Mesenchymal stem cell (in vitro differentiated cells and primary cell): ENCODE data around the gene SOX21.

Experiments
- DNase-seq: peaks from one replicate; pipeline ENCODE4 v3.0.0-alpha.2; 2013
- H2AFZ ChIP-seq: one replicate; pipeline ENCODE4 v1.6.1; 2013; ENCODE audit warnings: low read depth, mild to moderate bottlenecking, control low read depth, inconsistent platforms, low read length, moderate library complexity
- H2AK5ac ChIP-seq: 2 replicates; pipeline ENCODE4 v1.6.1; 2013; ENCODE audit warnings: low read length, moderate library complexity, mild to moderate bottlenecking, inconsistent platforms; ENCODE audit not compliant: severe bottlenecking
- H2BK120ac ChIP-seq: one replicate; pipeline ENCODE4 v1.6.1; 2013; ENCODE audit warnings: low read depth, mild to moderate bottlenecking, inconsistent platforms, low read length, moderate library complexity
- H2BK12ac ChIP-seq, 2 experiments: one replicate each; pipeline ENCODE4 v1.6.1; 2013; ENCODE audit warnings: inconsistent platforms in 2 of 2, low read length in 2 of 2, mild to moderate bottlenecking in 2 of 2, moderate library complexity in 2 of 2, control low read depth in 1 of 2
- H2BK15ac ChIP-seq: one replicate; pipeline ENCODE4 v1.6.1; 2013; ENCODE audit warnings: mild to moderate bottlenecking, low read depth, inconsistent platforms; ENCODE audit not compliant: poor library complexity, severe bottlenecking
- H2BK5ac ChIP-seq: 2 replicates; pipeline ENCODE4 v1.6.1; 2013; ENCODE audit warnings: low read depth, mild to moderate bottlenecking, low read length, control low read depth, inconsistent platforms; ENCODE audit not compliant: poor library complexity, severe bottlenecking
- H3K14ac ChIP-seq, 2 experiments: one replicate each; pipeline ENCODE4 v1.6.1; 2013; ENCODE audit warnings: inconsistent platforms in 2 of 2, low read length in 2 of 2, control low read depth in 1 of 2, mild to moderate bottlenecking in 1 of 2, moderate library complexity in 1 of 2
- H3K18ac ChIP-seq, 2 experiments: one replicate each; pipeline ENCODE4 v1.6.1; 2013; ENCODE audit warnings: inconsistent platforms in 2 of 2, low read length in 2 of 2, control low read depth in 1 of 2, low read depth in 1 of 2, mild to moderate bottlenecking in 1 of 2
- H3K23ac ChIP-seq, 2 experiments: one replicate each; pipeline ENCODE4 v1.6.1; 2013; ENCODE audit warnings: inconsistent platforms in 2 of 2, low read length in 2 of 2, mild to moderate bottlenecking in 2 of 2, moderate library complexity in 2 of 2, control low read depth in 1 of 2
- H3K27ac ChIP-seq: 2 replicates; pipeline ENCODE4 v1.5.1; 2013; ENCODE audit warnings: mild to moderate bottlenecking, moderate library complexity, low read length, control low read depth, inconsistent platforms; ENCODE audit not compliant: poor library complexity, severe bottlenecking
- H3K27me3 ChIP-seq, 2 experiments: 2 replicates each; pipeline versions ENCODE4 v1.6.1 to v1.7.0; 2013; ENCODE audit warnings: low read length in 2 of 2, mild to moderate bottlenecking in 2 of 2, moderate library complexity in 2 of 2, control low read depth in 1 of 2, inconsistent platforms in 1 of 2; ENCODE audit not compliant: control insufficient read depth in 1 of 2, insufficient read depth in 1 of 2
- H3K36me3 ChIP-seq, 2 experiments: 2 replicates each; pipeline versions ENCODE4 v1.6.1 to v1.7.0; 2013; ENCODE audit warnings: low read length in 2 of 2, control low read depth in 1 of 2, inconsistent platforms in 1 of 2, low read depth in 1 of 2, mild to moderate bottlenecking in 1 of 2; ENCODE audit not compliant: insufficient read depth in 2 of 2, control insufficient read depth in 1 of 2
- H3K4ac ChIP-seq, 2 experiments: one replicate each; pipeline ENCODE4 v1.6.1; 2013; ENCODE audit warnings: inconsistent platforms in 2 of 2, low read length in 2 of 2, mild to moderate bottlenecking in 2 of 2, moderate library complexity in 2 of 2, control low read depth in 1 of 2, low read depth in 1 of 2
- H3K4me1 ChIP-seq: 2 replicates; pipeline ENCODE4 v1.6.1; 2013; ENCODE audit warnings: low read depth, low read length, control low read depth; ENCODE audit not compliant: control insufficient read depth, insufficient read depth
- H3K4me2 ChIP-seq: 2 replicates; pipeline ENCODE4 v1.6.1; 2013; ENCODE audit warnings: low read length, mild to moderate bottlenecking, inconsistent platforms; ENCODE audit not compliant: poor library complexity, severe bottlenecking
- H3K4me3 ChIP-seq, 2 experiments: 2 replicates each; pipeline versions ENCODE4 v1.5.1 to v1.7.0; 2013; ENCODE audit warnings: low read length in 2 of 2, mild to moderate bottlenecking in 2 of 2, control low read depth in 1 of 2, low read depth in 1 of 2; ENCODE audit not compliant: insufficient read depth in 1 of 2
- H3K79me1 ChIP-seq: replicated peaks from 2 replicates; pipeline ENCODE4 v1.6.1; 2013; ENCODE audit warnings: mild to moderate bottlenecking, control low read depth, low read length, inconsistent platforms; ENCODE audit not compliant: poor library complexity, severe bottlenecking
- H3K9ac ChIP-seq: 2 replicates; pipeline ENCODE4 v1.7.0; 2013; ENCODE audit warnings: mild to moderate bottlenecking, low read length, moderate library complexity
- H3K9me3 ChIP-seq: 2 replicates; pipeline ENCODE4 v1.7.0; 2013; ENCODE audit warnings: mild to moderate bottlenecking, low read length; ENCODE audit not compliant: control insufficient read depth
- H4K8ac ChIP-seq: one replicate; pipeline ENCODE4 v1.6.1; 2013; ENCODE audit warnings: inconsistent platforms, mild to moderate bottlenecking, low read length, moderate library complexity
- H4K91ac ChIP-seq: one replicate; pipeline ENCODE4 v1.6.1; 2013; ENCODE audit warnings: mild to moderate bottlenecking, low read length, inconsistent platforms
- WGBS: methylation state at CpG from one replicate; pipeline ENCODE4 v1.1.7; 2013; ENCODE audit warnings: mixed read lengths; 5-methylcytosine and 5-hydroxymethylcytosine counted together

Gene SOX21

DNA sequence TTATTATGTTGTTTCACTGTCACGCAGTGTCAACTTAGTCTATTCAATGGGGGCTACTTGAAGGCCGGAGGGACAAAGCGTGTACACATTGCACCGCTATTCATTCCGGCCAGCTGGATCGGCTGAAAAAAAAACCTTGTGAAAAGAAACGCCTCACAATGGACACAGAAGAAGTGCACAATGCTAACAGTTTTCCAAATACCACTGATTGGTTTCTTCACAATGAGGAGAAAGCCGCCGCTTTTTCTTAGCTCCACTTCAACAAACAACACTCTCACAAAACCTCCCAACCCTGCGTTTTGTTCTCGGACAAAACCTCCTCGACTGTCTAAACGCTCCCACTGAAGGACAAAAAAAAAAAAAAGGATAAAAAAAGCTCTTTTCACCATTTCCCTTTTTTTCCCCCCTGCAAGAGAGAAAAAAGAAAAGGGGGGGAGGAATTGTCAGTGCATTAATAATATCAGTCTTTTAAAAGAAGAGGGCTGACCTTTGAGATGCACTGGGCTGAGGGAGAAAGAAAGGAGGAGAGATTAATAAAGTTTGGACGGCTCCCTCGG is 5.4 kb downstream of the SOX21 start:
- WGBS, result 9% methylated on average over 11 of the region's 15 CpGs
- Histone ChIP-seq H3K27me3 (peaks cover 94% of the 10 kb centered on the region in 2 experiments), H3K9me3 (no peaks in the 10 kb centered on the region), H3K36me3 (no peaks in the 10 kb centered on the region), H2AFZ (no peak overlapping the region), H3K9ac (no peak overlapping the region), H3K14ac (no peak overlapping the region), H2BK12ac (no peak overlapping the region), H3K4me1 (peaks cover 28% of the 10 kb centered on the region), H3K23ac (no peak overlapping the region), H2BK15ac (no peak overlapping the region), H3K4ac (no peak overlapping the region), H3K27ac (no peak overlapping the region), H4K8ac (no peak overlapping the region), H3K4me3 (peak overlapping the region in 1 of 2 experiments; percentile 47), H2AK5ac (no peak overlapping the region), H3K18ac (no peak overlapping the region), H4K91ac (no peak overlapping the region), H2BK120ac (no peak overlapping the region), H3K79me1 (no peaks in the 10 kb centered on the region), H3K4me2 (peak overlapping the region; percentile 57), H2BK5ac (no peak overlapping the region)
- peak; percentile 15 for DNase-seq

DNA sequence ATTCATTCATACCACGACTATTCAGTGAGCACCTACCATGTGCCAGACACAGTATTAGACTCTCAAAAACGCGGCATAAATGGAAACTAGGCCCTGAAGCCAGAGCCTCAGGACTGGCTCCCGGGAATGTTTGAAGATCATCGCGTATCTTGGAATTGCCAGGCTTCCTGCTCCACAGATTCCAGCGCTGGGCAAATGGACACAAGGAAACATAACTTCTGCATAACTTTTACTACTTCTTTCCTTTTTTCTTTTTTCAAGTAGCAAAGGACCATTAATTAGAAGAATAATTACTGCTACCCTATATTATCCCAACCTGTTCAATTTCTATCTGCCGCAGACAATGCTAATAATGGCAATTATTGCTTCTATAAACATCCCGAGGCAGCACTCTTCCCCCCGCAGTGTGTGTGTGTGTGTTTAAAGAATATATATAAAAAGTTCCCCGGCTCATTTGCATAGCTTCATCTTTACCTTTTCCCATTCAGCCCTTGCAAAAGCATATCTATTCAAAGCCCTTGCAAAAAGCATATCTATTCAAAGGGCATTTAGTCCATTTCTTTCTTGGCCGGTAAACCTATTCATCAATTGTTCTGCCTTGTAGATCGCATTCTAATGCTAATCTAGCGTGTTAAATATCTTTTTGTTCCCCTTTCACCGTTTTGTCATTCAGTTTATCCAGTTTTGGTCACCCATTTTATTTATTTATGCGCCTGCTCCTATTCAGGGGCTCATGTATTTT is 6.1 kb downstream of the SOX21 start:
- H2BK120ac ChIP-seq, result no peak overlapping the region
- H2AK5ac ChIP-seq, result no peak overlapping the region
- no peak for DNase-seq
- H3K4ac ChIP-seq, result no peak overlapping the region
- no peak overlapping the region for H3K23ac ChIP-seq
- no peak overlapping the region for H3K18ac ChIP-seq
- no peak overlapping the region for H3K14ac ChIP-seq
- H2AFZ ChIP-seq, result no peak overlapping the region
- H2BK5ac ChIP-seq, result no peak overlapping the region
- WGBS, result 12% methylated on average over 13 of the region's 16 CpGs
- H2BK12ac ChIP-seq, result no peak overlapping the region
- H3K9ac ChIP-seq, result no peak overlapping the region
- H4K8ac ChIP-seq, result no peak overlapping the region
- no peak overlapping the region for H3K27ac ChIP-seq
- H3K4me2 ChIP-seq, result no peak overlapping the region
- H4K91ac ChIP-seq, result no peak overlapping the region
- H2BK15ac ChIP-seq, result no peak overlapping the region
- H3K9me3 ChIP-seq, result no peaks in the 10 kb centered on the region
- no peak overlapping the region for H3K4me3 ChIP-seq
- H3K79me1 ChIP-seq, result no peaks in the 10 kb centered on the region
- peaks cover 23% of the 10 kb centered on the region for H3K4me1 ChIP-seq
- H3K27me3 ChIP-seq, result peaks cover 96 to 97% of the 10 kb centered on the region in 2 experiments
- H3K36me3 ChIP-seq, result no peaks in the 10 kb centered on the region

GRCh38 chr13:94705081-94706030 is 7.0 kb downstream of the SOX21 start:
- H2AFZ ChIP-seq, result no peak overlapping the region
- no peak overlapping the region for H3K4me2 ChIP-seq
- H4K8ac ChIP-seq, result no peak overlapping the region
- no peak overlapping the region for H3K23ac ChIP-seq
- no peak overlapping the region for H2BK12ac ChIP-seq
- H3K18ac ChIP-seq, result no peak overlapping the region
- H3K9me3 ChIP-seq, result no peaks in the 10 kb centered on the region
- no peak overlapping the region for H4K91ac ChIP-seq
- no peak overlapping the region for H3K4me3 ChIP-seq
- DNase-seq, result no peak
- H3K4me1 ChIP-seq, result peaks cover 15% of the 10 kb centered on the region
- no peak overlapping the region for H3K4ac ChIP-seq
- H2BK120ac ChIP-seq, result no peak overlapping the region
- no peak overlapping the region for H2BK5ac ChIP-seq
- H3K36me3 ChIP-seq, result no peaks in the 10 kb centered on the region
- no peak overlapping the region for H3K14ac ChIP-seq
- no peaks in the 10 kb centered on the region for H3K79me1 ChIP-seq
- WGBS, result 10% methylated on average over 39 of the region's 40 CpGs
- peaks cover 97 to 99% of the 10 kb centered on the region in 2 experiments for H3K27me3 ChIP-seq
- H3K9ac ChIP-seq, result no peak overlapping the region
- H2BK15ac ChIP-seq, result no peak overlapping the region
- H2AK5ac ChIP-seq, result no peak overlapping the region
- H3K27ac ChIP-seq, result no peak overlapping the region
